Measurements from ENCODE around the gene SPDYE4. TPM values are rescaled to one million over a fixed set of nuclear protein-coding genes. Genes with fewer than 3 reads are reported as not detected.

SPDYE4 gene
- total RNA-seq, 1 donor from 2014 or later = not detected

DNA sequence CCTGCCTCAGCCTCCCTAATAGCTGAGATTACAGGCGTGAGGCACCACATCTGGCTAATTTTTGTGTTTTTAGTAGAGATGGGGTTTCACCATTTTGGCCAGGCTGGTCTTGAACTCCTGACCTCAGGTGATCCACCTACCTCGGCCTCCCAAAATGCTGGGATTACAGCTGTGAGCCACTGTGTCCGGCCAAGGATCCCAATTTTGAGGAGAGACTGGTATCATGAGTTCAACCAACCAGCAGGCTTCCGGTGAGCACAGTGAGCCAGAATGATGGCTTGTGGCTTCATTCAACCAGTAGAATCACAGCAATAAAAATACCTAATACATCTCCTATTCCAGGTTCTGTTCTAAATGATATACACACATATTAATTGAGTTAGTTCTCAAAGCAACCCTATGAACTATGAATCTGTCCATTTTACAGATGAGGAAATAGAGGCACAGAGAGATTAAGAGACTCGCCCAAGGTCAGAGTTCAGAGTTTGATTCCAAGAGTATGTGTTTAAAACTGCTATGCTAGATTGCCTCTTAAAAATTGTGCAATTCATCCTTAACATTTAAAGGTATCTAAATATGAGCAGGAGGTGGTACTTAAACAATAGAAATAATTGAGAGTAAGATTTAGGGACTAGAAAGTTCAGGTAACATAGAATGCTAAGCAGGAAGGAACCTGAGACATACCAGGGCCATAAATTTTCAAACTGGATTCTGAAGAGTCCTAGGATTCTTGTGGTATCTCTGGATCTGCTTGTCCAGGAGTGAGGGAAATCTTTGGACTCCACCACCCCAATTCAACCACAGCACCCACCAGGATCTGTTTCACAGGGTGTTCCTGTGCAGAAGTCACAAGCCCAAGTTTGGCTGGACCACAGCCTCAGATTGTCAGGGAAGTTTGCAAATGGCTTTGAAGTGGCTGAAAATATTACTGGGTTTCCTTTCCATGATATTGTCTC, 38.8 kb downstream of the SPDYE4 start:
- Histone ChIP-seq H3K36me3 (ENCODE audit: control insufficient read depth, insufficient read depth, low read length) (no peaks in the 10 kb centered on the region), H3K27me3 (ENCODE audit: control insufficient read depth, insufficient read depth, low read length) (no peaks in the 10 kb centered on the region), H3K4me3 (ENCODE audit: low read depth, low read length) (no peak overlapping the region)
- TF ChIP-seq, protein P1, sequence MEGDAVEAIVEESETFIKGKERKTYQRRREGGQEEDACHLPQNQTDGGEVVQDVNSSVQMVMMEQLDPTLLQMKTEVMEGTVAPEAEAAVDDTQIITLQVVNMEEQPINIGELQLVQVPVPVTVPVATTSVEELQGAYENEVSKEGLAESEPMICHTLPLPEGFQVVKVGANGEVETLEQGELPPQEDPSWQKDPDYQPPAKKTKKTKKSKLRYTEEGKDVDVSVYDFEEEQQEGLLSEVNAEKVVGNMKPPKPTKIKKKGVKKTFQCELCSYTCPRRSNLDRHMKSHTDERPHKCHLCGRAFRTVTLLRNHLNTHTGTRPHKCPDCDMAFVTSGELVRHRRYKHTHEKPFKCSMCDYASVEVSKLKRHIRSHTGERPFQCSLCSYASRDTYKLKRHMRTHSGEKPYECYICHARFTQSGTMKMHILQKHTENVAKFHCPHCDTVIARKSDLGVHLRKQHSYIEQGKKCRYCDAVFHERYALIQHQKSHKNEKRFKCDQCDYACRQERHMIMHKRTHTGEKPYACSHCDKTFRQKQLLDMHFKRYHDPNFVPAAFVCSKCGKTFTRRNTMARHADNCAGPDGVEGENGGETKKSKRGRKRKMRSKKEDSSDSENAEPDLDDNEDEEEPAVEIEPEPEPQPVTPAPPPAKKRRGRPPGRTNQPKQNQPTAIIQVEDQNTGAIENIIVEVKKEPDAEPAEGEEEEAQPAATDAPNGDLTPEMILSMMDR (IDR thresholded peaks at IDR 0.05; ENCODE audit: insufficient read depth, low read length, poor library complexity, severe bottlenecking) = no peak
- no peak for DNase-seq (ENCODE audit: low read depth)

DNA sequence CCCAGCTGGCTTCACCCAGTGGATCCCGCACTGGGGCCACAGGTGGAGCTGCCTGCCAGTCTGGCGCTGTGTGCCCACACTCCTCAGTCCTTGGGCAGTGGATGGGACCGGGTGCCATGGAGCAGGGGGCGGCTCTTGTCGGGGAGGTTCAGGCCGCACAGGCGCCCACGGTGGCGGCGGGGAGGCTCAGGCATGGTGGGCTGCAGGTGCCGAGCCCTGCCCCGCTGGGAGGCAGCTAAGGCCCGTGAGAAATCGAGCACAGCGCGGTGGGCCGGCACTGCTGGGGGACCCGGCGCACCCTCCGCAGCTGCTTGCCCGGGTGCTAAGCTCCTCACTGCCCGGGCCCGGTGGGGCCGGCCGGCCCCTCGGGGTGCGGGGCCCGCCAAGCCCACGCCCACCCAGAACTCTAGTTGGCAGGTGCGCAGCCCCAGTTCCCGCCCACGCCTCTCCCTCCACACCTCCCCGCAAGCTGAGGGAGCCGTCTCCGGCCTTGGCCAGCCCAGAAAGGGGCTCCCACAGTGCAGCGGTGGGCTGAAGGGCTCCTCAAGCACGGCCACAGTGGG, 40.3 kb downstream of the SPDYE4 start:
- DNase-seq (ENCODE audit: low read depth) = no peak
- H3K27me3 ChIP-seq (ENCODE audit: control insufficient read depth, insufficient read depth, low read length) = no peaks in the 10 kb centered on the region
- no peak overlapping the region for H3K4me3 ChIP-seq (ENCODE audit: low read depth, low read length)
- H3K36me3 ChIP-seq (ENCODE audit: control insufficient read depth, insufficient read depth, low read length) = no peaks in the 10 kb centered on the region
- TF ChIP-seq, protein P1 (IDR thresholded peaks at IDR 0.05; ENCODE audit: insufficient read depth, low read length, poor library complexity, severe bottlenecking) = no peak

DNA sequence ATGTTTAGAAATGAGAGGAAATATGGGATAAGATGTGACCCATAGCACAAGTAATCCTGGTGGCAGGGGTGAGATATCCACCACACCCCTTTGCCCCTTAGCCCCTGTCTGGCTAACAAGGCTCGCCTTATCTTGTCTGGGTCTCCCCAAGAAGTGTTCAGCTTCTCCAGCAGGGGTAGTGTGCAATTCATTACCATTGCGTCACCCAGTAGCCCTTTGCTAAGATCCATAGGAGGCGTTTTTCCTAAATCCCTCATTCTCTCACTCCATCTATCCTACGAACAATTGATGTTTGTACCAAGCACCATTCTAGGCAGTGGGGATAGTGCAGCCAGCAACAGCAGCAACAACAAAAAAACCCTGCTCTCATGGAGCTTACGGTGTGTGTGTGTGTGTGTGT, 44.5 kb downstream of the SPDYE4 start:
- H3K36me3 ChIP-seq (ENCODE audit: control insufficient read depth, insufficient read depth, low read length) = no peaks in the 10 kb centered on the region

DNA sequence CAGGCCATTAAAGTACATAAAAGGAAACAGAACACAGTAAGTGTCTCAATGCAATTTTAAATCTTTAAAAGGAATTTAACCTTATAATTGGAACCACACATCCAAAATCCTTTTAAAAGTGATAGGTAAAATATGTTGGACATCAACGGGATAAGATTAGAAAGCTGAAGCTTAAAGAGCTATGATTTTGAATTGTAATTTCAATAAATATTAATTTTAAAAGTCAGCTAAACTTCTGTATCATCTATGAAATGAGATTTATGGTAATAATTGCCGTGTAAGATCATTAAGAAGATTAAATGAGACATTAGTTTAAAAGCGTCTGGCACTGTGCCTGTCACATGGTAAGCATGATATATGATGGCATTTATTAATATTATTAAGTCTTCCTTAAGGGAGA, 45.0 kb downstream of the SPDYE4 start:
- Histone ChIP-seq H3K27me3 (ENCODE audit: control insufficient read depth, insufficient read depth, low read length) (no peaks in the 10 kb centered on the region), H3K4me3 (ENCODE audit: low read depth, low read length) (no peak overlapping the region), H3K36me3 (ENCODE audit: control insufficient read depth, insufficient read depth, low read length) (no peaks in the 10 kb centered on the region)
- DNase-seq (ENCODE audit: low read depth) = no peak
- TF ChIP-seq, protein P1 (IDR thresholded peaks at IDR 0.05; ENCODE audit: insufficient read depth, low read length, poor library complexity, severe bottlenecking) = no peak

More for the DNA sequence above, 44.5 kb downstream of the SPDYE4 start:
- DNase-seq (ENCODE audit: low read depth) = no peak
- Histone ChIP-seq H3K4me3 (ENCODE audit: low read depth, low read length) (no peak overlapping the region), H3K27me3 (ENCODE audit: control insufficient read depth, insufficient read depth, low read length) (no peaks in the 10 kb centered on the region)
- TF ChIP-seq, protein P1 (IDR thresholded peaks at IDR 0.05; ENCODE audit: insufficient read depth, low read length, poor library complexity, severe bottlenecking) = no peak

DNA sequence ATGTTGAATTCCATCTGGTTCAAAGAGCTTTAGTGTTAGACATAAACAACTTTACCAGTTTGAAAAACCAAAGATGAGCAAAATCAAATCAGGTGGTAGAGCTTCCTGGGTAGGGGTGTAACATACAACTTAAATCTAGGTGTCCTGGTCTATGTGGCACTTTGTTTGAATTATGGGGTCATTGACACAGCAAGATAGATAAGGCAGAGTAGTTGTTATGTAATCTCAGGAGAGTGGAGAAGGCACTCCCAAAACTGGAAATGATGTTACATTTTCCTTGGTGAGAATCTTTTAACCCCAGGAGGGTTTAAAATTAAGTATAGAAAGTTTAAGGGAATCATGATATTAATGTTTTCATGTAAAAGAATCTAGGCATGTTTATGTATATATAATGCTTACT, 45.6 kb downstream of the SPDYE4 start:
- no peaks in the 10 kb centered on the region for H3K27me3 ChIP-seq (ENCODE audit: control insufficient read depth, insufficient read depth, low read length)
- H3K36me3 ChIP-seq (ENCODE audit: control insufficient read depth, insufficient read depth, low read length) = no peaks in the 10 kb centered on the region
- H3K4me3 ChIP-seq (ENCODE audit: low read depth, low read length) = no peak overlapping the region
- no peak for DNase-seq (ENCODE audit: low read depth)
- TF ChIP-seq, protein P1 (IDR thresholded peaks at IDR 0.05; ENCODE audit: insufficient read depth, low read length, poor library complexity, severe bottlenecking) = no peak
